HEK293 (cell line): ENCODE results near the gene IMMP2L.

ENCODE experiments used
- CTCF ChIA-PET: fragments of 350-600 bp; formaldehyde crosslinking; extraction: SDS; loops from one replicate; lab custom pipeline; 2021; ENCODE audit warnings: antibody characterized with exemption; lab: Yijun Ruan, JAX
- POLR2A ChIA-PET: fragments of 300-600 bp; formaldehyde crosslinking; extraction: SDS; loops from one replicate; lab custom pipeline; 2020; ENCODE audit warnings: antibody characterized with exemption, inconsistent platforms; lab: Yijun Ruan, JAX
- H3K27ac ChIP-seq: fragments of 200-500 bp; sonication (Bioruptor generic); 2 replicates; pipeline ENCODE4 v1.5.1; 2014; ENCODE audit warnings: low read depth, low read length, control low read depth, inconsistent platforms; ENCODE audit errors: extremely low read depth
- H3K36me3 ChIP-seq, 2 experiments: fragments of 200-500 bp in 1 of 2; sonication (Bioruptor generic) in 1 of 2; 1 replicate in 1 of 2; 2 replicates in 1 of 2; pipeline ENCODE4 v1.5.1; 2014 to 2017; ENCODE audit warnings: inconsistent platforms in 2 of 2, low read length in 2 of 2; ENCODE audit not compliant: control insufficient read depth in 2 of 2, insufficient read depth in 1 of 2
- H3K4me1 ChIP-seq: fragments of 200-500 bp; sonication (Bioruptor generic); 2 replicates; pipeline ENCODE4 v1.5.1; 2014; ENCODE audit warnings: mild to moderate bottlenecking, low read length, inconsistent platforms; ENCODE audit not compliant: control insufficient read depth, insufficient read depth
- H3K4me3 ChIP-seq: 2 replicates; pipeline ENCODE4 v1.5.1; 2011; ENCODE audit warnings: low read depth, mild to moderate bottlenecking, control low read depth, low read length, moderate library complexity
- H3K9me3 ChIP-seq: fragments of 200-500 bp; sonication (Bioruptor generic); 2 replicates; pipeline ENCODE4 v1.5.1; 2014; ENCODE audit warnings: low read depth, low read length, inconsistent platforms; ENCODE audit not compliant: control insufficient read depth, insufficient read depth
- GLI4 ChIP-seq: fragments of 450-650 bp; formaldehyde crosslinking; IDR thresholded peaks from 2 replicates; pipeline ENCODE4 v1.5.1; 2016; ENCODE audit warnings: missing biosample characterization, missing genetic modification characterization
- OVOL3 ChIP-seq: fragments of 450-650 bp; formaldehyde crosslinking; IDR thresholded peaks from 2 replicates; pipeline ENCODE4 v1.5.1; 2016; ENCODE audit warnings: missing biosample characterization, missing genetic modification characterization
- SP3 ChIP-seq: fragments of 450-650 bp; formaldehyde crosslinking; IDR thresholded peaks from 2 replicates; pipeline ENCODE4 v1.5.1; 2016; ENCODE audit warnings: missing biosample characterization, missing genetic modification characterization
- ZBTB21 ChIP-seq: fragments of 450-650 bp; formaldehyde crosslinking; IDR thresholded peaks from 2 replicates; pipeline ENCODE4 v1.5.1; 2017; ENCODE audit warnings: missing biosample characterization, missing genetic modification characterization
- ZNF155 ChIP-seq: fragments of 450-650 bp; formaldehyde crosslinking; IDR thresholded peaks from 2 replicates; pipeline ENCODE4 v1.5.1; 2016; ENCODE audit warnings: missing biosample characterization, missing genetic modification characterization
- ZNF174 ChIP-seq: fragments of 450-650 bp; formaldehyde crosslinking; IDR thresholded peaks from 2 replicates; pipeline ENCODE4 v1.5.0; 2017; ENCODE audit warnings: missing biosample characterization, mild to moderate bottlenecking, missing genetic modification characterization
- ZNF184 ChIP-seq: fragments of 450-650 bp; IDR thresholded peaks from 2 replicates; pipeline ENCODE4 v1.5.1; 2018; ENCODE audit warnings: missing biosample characterization, mild to moderate bottlenecking, missing genetic modification characterization
- ZNF19 ChIP-seq: fragments of 450-650 bp; formaldehyde crosslinking; IDR thresholded peaks from 2 replicates; pipeline ENCODE4; 2016; ENCODE audit warnings: missing biosample characterization, missing genetic modification characterization, low read depth
- ZNF2 ChIP-seq: fragments of 450-650 bp; formaldehyde crosslinking; IDR thresholded peaks from 2 replicates; pipeline ENCODE4 v1.5.1; 2016; ENCODE audit warnings: missing biosample characterization, missing genetic modification characterization
- ZNF202 ChIP-seq: fragments of 450-650 bp; formaldehyde crosslinking; IDR thresholded peaks from 2 replicates; pipeline ENCODE4 v1.5.1; 2016; ENCODE audit warnings: missing biosample characterization, missing genetic modification characterization, borderline replicate concordance
- ZNF211 ChIP-seq: fragments of 450-650 bp; formaldehyde crosslinking; IDR thresholded peaks from 2 replicates; pipeline ENCODE4 v1.5.1; 2016; ENCODE audit warnings: low read depth, missing biosample characterization, missing genetic modification characterization
- ZNF221 ChIP-seq: fragments of 450-650 bp; formaldehyde crosslinking; IDR thresholded peaks from 2 replicates; pipeline ENCODE4 v1.5.1; 2017; ENCODE audit warnings: missing biosample characterization, missing genetic modification characterization, borderline replicate concordance
- ZNF23 ChIP-seq: fragments of 450-650 bp; formaldehyde crosslinking; IDR thresholded peaks from 2 replicates; pipeline ENCODE4 v1.5.1; 2016; ENCODE audit warnings: missing biosample characterization, missing genetic modification characterization, borderline replicate concordance
- ZNF24 ChIP-seq: fragments of 450-650 bp; formaldehyde crosslinking; IDR thresholded peaks from 2 replicates; pipeline ENCODE4 v1.5.1; 2016; ENCODE audit warnings: missing biosample characterization, missing genetic modification characterization
- ZNF292 ChIP-seq: fragments of 450-650 bp; formaldehyde crosslinking; IDR thresholded peaks from 2 replicates; pipeline ENCODE4 v1.5.1; 2016; ENCODE audit warnings: low read depth, missing biosample characterization, missing genetic modification characterization, borderline replicate concordance
- ZNF335 ChIP-seq: fragments of 450-650 bp; formaldehyde crosslinking; conservative IDR thresholded peaks from 2 replicates; pipeline ENCODE4 v1.5.1; 2016; ENCODE audit warnings: missing biosample characterization, missing genetic modification characterization
- ZNF37A ChIP-seq: fragments of 450-650 bp; IDR thresholded peaks from 2 replicates; pipeline ENCODE4 v1.5.1; 2018; ENCODE audit warnings: missing biosample characterization, missing genetic modification characterization
- ZNF416 ChIP-seq: fragments of 450-650 bp; formaldehyde crosslinking; IDR thresholded peaks from 2 replicates; pipeline ENCODE4 v1.5.1; 2016; ENCODE audit warnings: missing biosample characterization, missing genetic modification characterization
- ZNF521 ChIP-seq: fragments of 450-650 bp; formaldehyde crosslinking; IDR thresholded peaks from 2 replicates; pipeline ENCODE4 v1.5.1; 2017; ENCODE audit warnings: missing biosample characterization, mild to moderate bottlenecking, missing genetic modification characterization
- ZNF548 ChIP-seq: fragments of 450-650 bp; formaldehyde crosslinking; IDR thresholded peaks from 2 replicates; pipeline ENCODE4 v1.5.1; 2016; ENCODE audit warnings: missing biosample characterization, missing genetic modification characterization
- ZNF629 ChIP-seq: fragments of 450-650 bp; formaldehyde crosslinking; IDR thresholded peaks from 2 replicates; pipeline ENCODE4 v1.5.1; 2017; ENCODE audit warnings: missing biosample characterization, missing genetic modification characterization
- ZNF658 ChIP-seq: fragments of 450-650 bp; formaldehyde crosslinking; IDR thresholded peaks from 2 replicates; pipeline ENCODE4; 2016; ENCODE audit warnings: missing biosample characterization, missing genetic modification characterization
- ZNF677 ChIP-seq: fragments of 450-650 bp; IDR thresholded peaks from 2 replicates; pipeline ENCODE4 v1.5.0; 2018; ENCODE audit warnings: missing biosample characterization, mild to moderate bottlenecking, missing genetic modification characterization, moderate library complexity
- TF ChIP-seq, protein P1 (sequence below): fragments of 450-650 bp; formaldehyde crosslinking; IDR thresholded peaks from 2 replicates; pipeline ENCODE4 v1.5.1; 2016; ENCODE audit warnings: missing biosample characterization, missing genetic modification characterization
- TF ChIP-seq, protein P2 (sequence below): fragments of 450-650 bp; formaldehyde crosslinking; IDR thresholded peaks from 2 replicates; pipeline ENCODE4 v1.5.1; 2017; ENCODE audit warnings: missing biosample characterization, mild to moderate bottlenecking, missing genetic modification characterization, moderate library complexity
- TF ChIP-seq, protein P3 (sequence below): fragments of 450-650 bp; formaldehyde crosslinking; IDR thresholded peaks from 2 replicates; pipeline ENCODE4 v1.5.1; 2016; ENCODE audit warnings: missing biosample characterization, missing genetic modification characterization
- TF ChIP-seq, protein P4 (sequence below): fragments of 450-650 bp; formaldehyde crosslinking; IDR thresholded peaks from 2 replicates; pipeline ENCODE4 v1.5.1; 2016; ENCODE audit warnings: missing biosample characterization, missing genetic modification characterization

The IMMP2L gene

DNA sequence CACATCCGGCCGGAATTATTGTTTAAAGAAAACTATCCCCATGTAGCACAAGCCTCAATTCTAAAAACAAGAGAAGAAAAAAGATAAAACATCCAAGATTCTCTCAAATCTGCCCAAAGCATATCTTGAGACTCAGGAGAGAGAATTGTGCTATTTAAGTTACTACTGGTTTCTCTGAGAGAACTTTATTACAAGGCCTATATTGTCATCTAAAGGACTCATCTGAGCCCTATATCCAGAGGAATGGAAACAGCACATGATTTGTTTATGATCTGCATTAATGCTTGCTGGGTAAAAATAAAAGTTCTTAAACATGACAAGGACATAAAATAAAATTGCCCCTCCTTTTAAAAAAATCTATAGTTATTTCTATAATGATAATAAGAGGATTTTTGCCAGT, 446.3 kb downstream of the IMMP2L start (continued):
- TF ChIP-seq, protein P1, sequence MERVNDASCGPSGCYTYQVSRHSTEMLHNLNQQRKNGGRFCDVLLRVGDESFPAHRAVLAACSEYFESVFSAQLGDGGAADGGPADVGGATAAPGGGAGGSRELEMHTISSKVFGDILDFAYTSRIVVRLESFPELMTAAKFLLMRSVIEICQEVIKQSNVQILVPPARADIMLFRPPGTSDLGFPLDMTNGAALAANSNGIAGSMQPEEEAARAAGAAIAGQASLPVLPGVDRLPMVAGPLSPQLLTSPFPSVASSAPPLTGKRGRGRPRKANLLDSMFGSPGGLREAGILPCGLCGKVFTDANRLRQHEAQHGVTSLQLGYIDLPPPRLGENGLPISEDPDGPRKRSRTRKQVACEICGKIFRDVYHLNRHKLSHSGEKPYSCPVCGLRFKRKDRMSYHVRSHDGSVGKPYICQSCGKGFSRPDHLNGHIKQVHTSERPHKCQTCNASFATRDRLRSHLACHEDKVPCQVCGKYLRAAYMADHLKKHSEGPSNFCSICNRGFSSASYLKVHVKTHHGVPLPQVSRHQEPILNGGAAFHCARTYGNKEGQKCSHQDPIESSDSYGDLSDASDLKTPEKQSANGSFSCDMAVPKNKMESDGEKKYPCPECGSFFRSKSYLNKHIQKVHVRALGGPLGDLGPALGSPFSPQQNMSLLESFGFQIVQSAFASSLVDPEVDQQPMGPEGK (tag by site-specific recombination): no peak
- TF ChIP-seq ZNF2 (tag by site-specific recombination) (no peak), ZNF658 (tag by site-specific recombination) (no peak)

DNA sequence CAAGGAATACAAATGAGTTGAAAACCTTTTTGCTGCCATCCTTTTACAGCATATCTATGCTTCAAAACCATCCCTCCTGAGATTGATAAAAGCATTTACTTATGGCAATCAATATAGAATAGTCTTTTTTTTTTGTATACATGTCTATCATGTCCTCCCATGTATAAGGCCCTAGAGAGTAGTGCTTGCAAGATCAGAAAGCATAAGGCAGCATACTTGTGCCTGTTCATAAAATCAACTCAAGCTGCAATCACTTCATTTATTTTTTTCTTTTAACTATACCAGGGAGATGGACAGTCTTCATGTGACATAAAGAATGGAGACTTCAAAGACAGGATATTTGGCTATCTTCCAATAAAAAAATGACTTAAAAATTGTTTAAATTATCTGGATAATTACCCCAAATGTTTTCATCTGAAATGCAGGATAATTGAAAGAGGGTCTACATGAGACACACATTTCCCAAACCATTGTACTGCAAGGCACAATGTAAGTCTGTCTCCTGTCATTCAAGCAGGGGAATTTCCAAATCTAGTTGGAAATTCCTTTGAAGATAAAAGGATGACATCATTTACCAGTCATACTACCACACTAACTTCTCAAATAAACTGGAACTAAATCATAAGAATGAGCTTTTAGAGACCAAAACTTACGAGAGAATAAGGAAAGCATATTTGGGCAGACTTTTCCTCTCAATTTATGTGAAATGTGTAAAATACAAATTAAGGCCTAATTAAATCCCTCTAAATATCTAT, 448.9 kb downstream of the IMMP2L start:
- no peaks in the 10 kb centered on the region for H3K9me3 ChIP-seq
- H3K27ac ChIP-seq: no peak overlapping the region
- POLR2A ChIA-PET: interaction anchor here (0.6 kb wide), 1 partner anchor 23 kb away, joined by 4 read pairs; no protein-coding TSS in a partner anchor
- CTCF ChIA-PET: interaction anchor here (0.7 kb wide), 1 partner anchor 15 kb away, joined by 3 read pairs; no protein-coding TSS in a partner anchor
- H3K4me1 ChIP-seq: no peaks in the 10 kb centered on the region
- H3K4me3 ChIP-seq: no peak overlapping the region
- H3K36me3 ChIP-seq: no peaks in the 10 kb centered on the region
- TF ChIP-seq ZNF416 (no peak), ZNF629 (peak; percentile 86), ZNF155 (no peak), ZNF23 (tag by site-specific recombination) (no peak), ZNF37A (tag by site-specific recombination) (no peak), ZNF184 (tag by site-specific recombination) (0 out of 2 replicates have a peak, but pooled peaks have one; percentile 35), ZNF548 (tag by site-specific recombination) (no peak), ZNF221 (tag by site-specific recombination) (no peak), ZNF211 (tag by site-specific recombination) (no peak), ZNF677 (no peak), ZNF24 (tag by site-specific recombination) (0 out of 2 replicates have a peak, but pooled peaks have one; percentile 29), ZNF19 (no peak), OVOL3 (tag by site-specific recombination) (no peak), GLI4 (tag by site-specific recombination) (no peak), SP3 (no peak), ZBTB21 (tag by site-specific recombination) (peak; percentile 60; the same call in 1 of the 2 replicates), ZNF292 (no peak), ZNF521 (tag by site-specific recombination) (no peak), ZNF335 (tag by site-specific recombination) (0 out of 2 replicates have a peak, but pooled peaks have one; percentile 26), ZNF202 (tag by site-specific recombination) (no peak), ZNF174 (tag by site-specific recombination) (no peak)
- TF ChIP-seq, protein P2, sequence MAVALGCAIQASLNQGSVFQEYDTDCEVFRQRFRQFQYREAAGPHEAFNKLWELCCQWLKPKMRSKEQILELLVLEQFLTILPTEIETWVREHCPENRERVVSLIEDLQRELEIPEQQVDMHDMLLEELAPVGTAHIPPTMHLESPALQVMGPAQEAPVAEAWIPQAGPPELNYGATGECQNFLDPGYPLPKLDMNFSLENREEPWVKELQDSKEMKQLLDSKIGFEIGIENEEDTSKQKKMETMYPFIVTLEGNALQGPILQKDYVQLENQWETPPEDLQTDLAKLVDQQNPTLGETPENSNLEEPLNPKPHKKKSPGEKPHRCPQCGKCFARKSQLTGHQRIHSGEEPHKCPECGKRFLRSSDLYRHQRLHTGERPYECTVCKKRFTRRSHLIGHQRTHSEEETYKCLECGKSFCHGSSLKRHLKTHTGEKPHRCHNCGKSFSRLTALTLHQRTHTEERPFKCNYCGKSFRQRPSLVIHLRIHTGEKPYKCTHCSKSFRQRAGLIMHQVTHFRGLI (tag by site-specific recombination): no peak
- TF ChIP-seq, protein P3, sequence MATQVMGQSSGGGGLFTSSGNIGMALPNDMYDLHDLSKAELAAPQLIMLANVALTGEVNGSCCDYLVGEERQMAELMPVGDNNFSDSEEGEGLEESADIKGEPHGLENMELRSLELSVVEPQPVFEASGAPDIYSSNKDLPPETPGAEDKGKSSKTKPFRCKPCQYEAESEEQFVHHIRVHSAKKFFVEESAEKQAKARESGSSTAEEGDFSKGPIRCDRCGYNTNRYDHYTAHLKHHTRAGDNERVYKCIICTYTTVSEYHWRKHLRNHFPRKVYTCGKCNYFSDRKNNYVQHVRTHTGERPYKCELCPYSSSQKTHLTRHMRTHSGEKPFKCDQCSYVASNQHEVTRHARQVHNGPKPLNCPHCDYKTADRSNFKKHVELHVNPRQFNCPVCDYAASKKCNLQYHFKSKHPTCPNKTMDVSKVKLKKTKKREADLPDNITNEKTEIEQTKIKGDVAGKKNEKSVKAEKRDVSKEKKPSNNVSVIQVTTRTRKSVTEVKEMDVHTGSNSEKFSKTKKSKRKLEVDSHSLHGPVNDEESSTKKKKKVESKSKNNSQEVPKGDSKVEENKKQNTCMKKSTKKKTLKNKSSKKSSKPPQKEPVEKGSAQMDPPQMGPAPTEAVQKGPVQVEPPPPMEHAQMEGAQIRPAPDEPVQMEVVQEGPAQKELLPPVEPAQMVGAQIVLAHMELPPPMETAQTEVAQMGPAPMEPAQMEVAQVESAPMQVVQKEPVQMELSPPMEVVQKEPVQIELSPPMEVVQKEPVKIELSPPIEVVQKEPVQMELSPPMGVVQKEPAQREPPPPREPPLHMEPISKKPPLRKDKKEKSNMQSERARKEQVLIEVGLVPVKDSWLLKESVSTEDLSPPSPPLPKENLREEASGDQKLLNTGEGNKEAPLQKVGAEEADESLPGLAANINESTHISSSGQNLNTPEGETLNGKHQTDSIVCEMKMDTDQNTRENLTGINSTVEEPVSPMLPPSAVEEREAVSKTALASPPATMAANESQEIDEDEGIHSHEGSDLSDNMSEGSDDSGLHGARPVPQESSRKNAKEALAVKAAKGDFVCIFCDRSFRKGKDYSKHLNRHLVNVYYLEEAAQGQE (tag by site-specific recombination): no peak
- TF ChIP-seq, protein P4, sequence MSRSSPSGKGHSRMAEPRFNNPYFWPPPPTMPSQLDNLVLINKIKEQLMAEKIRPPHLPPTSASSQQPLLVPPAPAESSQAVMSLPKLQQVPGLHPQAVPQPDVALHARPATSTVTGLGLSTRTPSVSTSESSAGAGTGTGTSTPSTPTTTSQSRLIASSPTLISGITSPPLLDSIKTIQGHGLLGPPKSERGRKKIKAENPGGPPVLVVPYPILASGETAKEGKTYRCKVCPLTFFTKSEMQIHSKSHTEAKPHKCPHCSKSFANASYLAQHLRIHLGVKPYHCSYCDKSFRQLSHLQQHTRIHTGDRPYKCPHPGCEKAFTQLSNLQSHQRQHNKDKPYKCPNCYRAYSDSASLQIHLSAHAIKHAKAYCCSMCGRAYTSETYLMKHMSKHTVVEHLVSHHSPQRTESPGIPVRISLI (tag by site-specific recombination): 0 out of 2 replicates have a peak, but pooled peaks have one; percentile 38
